H1 (cell line): ENCODE measurements around the gene DTNB.

Source experiments
- PHF8 ChIP-seq: fragments of 200-600 bp; sonication (generic); conservative IDR thresholded peaks from 2 replicates; pipeline ENCODE4 v1.7.1; 2012; ENCODE audit warnings: low read depth, mild to moderate bottlenecking, inconsistent platforms, low read length, moderate library complexity
- POLR2A ChIP-seq, 2 experiments: IDR thresholded peaks; 1 replicate in 1 of 2; 2 replicates in 1 of 2; pipeline ENCODE4 v1.6.1; 2011; ENCODE audit warnings: low read depth in 2 of 2, low read length in 2 of 2, mild to moderate bottlenecking in 2 of 2; ENCODE audit errors: control extremely low read depth in 1 of 2
- TF ChIP-seq, protein P1 (sequence below), 3 experiments: IDR thresholded peaks; 1 replicate in 2 of 3; 2 replicates in 1 of 3; pipeline versions ENCODE4 v1.5.1 to v1.6.1; 2011; ENCODE audit warnings: low read length in 3 of 3, mild to moderate bottlenecking in 3 of 3, inconsistent platforms in 2 of 3, low read depth in 1 of 3, moderate library complexity in 1 of 3; ENCODE audit not compliant: insufficient read depth in 1 of 3; ENCODE audit errors: control extremely low read depth in 1 of 3

- TF ChIP-seq POLR2A (IDR thresholded peaks at IDR 0.05; ENCODE audit: control extremely low read depth in 1 of 2, low read depth in 2 of 2, low read length in 2 of 2) (no peak), PHF8 (no peak)
- TF ChIP-seq, protein P1, sequence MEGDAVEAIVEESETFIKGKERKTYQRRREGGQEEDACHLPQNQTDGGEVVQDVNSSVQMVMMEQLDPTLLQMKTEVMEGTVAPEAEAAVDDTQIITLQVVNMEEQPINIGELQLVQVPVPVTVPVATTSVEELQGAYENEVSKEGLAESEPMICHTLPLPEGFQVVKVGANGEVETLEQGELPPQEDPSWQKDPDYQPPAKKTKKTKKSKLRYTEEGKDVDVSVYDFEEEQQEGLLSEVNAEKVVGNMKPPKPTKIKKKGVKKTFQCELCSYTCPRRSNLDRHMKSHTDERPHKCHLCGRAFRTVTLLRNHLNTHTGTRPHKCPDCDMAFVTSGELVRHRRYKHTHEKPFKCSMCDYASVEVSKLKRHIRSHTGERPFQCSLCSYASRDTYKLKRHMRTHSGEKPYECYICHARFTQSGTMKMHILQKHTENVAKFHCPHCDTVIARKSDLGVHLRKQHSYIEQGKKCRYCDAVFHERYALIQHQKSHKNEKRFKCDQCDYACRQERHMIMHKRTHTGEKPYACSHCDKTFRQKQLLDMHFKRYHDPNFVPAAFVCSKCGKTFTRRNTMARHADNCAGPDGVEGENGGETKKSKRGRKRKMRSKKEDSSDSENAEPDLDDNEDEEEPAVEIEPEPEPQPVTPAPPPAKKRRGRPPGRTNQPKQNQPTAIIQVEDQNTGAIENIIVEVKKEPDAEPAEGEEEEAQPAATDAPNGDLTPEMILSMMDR (IDR thresholded peaks at IDR 0.05; ENCODE audit: control extremely low read depth in 1 of 3, insufficient read depth in 1 of 3, low read depth in 1 of 3, low read length in 3 of 3) = no peak
These were observed 291.9 kb downstream of the DTNB start for GRCh38 chr2:25381502-25381901.
